GM19240 (cell line): ENCODE data around the gene TSPAN18.

Experiments
- DNase-seq: peaks from one replicate; pipeline ENCODE4 v3.0.0; 2011; ENCODE audit warnings: low spot score; ENCODE audit not compliant: insufficient read length

The TSPAN18 gene

DNA sequence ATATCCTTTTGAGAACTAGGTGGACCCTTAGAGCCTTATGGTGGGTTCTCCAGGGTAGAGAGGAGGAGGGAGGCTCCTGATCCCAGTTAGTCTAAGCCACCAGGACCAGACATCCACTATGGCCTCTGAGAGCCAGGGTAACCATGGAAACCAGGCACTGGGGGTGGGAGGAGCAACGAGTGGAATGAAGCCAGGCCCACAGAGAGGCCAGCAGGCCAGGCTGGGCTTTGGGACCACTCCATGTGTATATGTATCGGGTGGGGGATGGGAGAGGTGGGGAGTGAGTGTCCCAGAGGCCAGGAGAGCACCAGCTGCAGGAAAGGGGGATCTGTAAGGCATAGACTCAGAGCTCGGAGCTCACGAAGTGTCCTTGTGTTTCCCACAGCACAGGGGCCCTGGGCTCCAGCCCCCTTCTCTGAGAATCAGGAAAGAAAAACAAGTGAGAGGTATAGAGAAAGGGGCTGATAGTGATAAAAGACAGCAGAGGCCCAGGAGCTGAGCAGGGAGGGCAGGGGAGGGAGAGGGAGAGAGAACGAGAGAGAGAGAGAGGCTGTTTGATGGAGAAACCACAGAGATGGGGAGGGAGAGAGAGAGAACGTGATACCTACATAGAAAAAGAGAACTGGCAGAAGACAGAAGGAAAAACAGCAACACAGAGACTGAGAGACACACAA lies 15.5 kb upstream of the TSPAN18 start:
- DNase-seq = no peak

DNA sequence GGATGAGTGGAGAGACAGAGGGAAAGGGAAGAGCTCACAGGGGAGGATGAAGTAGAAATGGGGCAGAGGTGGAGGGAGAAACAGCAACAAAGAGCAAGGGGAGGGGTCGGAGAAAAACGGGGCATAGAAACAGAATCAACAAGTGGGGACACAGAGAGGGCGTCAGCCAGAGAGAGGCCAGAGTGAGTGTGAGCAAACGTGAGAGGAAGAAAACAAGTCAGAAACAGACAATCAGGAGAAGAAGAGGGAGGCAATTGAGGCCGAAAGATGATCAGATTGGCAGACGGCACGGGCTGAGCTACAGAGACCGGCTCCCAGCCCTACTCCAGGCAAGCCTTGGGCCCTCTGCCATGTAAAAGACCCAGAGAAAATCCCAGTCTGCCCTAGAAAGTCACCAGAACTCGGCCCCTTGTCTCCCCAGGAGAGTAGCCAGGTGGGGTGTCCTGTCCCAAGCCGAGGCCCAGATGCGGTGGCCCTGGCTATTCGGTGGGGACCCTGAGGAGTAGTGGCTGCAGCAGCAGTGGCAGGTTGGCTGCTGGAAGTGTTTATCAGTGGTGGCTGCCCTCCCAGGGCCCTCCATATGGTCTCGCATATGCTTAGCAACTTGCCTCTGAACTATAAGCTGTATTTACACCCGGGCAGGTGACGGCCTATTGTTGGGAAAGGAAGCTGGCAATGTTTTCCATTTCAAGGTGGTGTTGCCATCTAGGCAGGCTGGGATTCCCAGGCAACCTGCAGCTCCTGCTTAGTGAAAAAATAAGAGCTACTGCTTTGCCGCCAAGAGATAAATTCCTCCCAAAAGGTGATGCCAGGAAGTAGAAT lies 14.8 kb upstream of the TSPAN18 start:
- no peak for DNase-seq

DNA sequence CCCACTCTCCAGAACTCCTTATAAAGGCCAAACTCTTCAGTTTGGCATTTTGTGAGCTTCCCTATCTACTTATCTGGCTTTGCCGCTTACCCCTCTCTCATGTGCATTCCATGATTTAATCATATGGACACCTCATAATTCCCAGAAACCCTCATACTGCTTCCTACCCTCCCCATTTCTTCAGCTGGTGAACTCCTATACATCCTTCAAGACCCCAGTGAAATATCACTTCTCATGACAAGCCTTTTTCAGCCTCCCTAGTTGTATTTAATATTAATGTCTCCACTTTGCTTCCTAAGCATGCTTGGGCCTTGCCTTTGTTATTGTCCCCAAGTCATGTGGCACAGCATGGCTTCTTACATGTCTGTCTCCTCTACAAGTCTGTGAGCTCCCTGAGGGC lies 13.7 kb upstream of the TSPAN18 start:
- no peak for DNase-seq

DNA sequence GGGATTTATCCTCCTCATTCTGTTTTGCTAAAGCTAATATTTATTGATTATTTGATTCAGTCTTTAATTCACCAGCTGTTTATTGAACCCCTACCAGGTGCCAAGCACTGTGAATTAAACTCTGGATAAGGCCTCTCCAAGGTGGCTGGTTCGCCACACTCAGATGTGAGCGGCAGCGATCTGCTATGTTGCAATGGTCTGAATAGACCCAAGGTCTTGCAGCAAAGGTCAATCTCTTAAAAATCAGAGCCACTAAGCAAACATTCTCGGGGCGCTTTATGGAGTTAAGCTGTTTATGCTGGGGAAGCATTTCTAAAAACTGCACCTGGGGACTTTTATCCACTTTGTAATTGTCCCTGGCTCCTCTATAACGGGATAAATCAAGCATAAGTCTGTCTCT lies 10.5 kb upstream of the TSPAN18 start:
- DNase-seq = no peak

DNA sequence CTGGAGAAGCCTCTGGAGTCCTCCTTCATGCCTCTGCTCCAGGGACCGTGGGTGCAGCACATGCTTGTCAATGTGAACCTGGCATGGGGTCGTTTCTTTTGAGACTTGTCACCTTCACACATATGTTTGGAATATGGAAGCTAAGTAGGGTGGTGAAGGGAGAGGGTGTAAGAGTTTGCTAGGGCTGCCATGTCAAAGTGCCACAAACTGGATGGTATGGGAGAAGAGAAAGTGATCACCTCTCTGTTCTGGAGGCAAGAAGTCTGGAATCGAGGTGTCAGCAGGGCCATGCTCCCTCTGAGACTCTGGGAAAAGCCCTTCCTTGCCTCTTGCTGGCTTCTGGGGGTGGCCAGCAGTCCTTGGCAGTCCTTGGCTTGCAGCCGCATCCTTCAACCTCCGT lies 8.7 kb upstream of the TSPAN18 start:
- DNase-seq = no peak

DNA sequence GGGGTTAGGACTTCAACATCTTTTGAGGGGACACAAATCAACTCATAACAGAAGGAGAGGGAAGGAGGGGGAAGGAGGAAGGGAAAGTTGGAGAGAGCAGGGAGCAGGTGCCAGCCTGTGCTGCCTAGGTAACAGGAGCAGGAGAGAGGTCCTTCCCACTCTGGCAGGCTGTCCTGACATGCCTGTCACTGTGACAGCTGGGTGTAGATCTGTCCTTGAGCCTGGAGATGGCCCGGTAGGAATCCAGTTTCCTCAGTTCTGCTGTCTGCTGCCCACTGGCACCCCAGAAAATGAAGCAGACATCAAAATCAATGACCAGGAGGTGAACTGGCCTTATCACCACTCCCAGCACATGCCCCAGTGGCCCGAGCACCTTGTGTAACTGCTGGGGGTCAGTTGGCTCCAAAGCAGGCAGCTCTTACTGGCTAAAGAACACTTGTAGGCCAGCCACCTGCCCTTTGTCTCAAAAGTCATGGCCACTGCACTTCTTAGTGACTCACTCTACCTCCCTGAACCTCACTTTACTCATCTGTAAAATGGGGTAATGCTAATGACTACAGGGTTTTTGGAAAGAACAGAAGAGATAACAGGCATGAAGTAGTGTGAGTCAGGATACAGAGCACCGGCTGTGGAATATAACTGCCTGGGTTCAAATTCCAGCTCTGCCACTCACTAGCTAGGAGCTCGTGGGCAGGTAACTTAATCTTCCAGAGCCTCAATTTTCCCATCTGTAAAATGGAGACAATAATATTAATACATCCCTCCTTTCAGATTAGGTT lies 8.0 kb upstream of the TSPAN18 start:
- no peak for DNase-seq

DNA sequence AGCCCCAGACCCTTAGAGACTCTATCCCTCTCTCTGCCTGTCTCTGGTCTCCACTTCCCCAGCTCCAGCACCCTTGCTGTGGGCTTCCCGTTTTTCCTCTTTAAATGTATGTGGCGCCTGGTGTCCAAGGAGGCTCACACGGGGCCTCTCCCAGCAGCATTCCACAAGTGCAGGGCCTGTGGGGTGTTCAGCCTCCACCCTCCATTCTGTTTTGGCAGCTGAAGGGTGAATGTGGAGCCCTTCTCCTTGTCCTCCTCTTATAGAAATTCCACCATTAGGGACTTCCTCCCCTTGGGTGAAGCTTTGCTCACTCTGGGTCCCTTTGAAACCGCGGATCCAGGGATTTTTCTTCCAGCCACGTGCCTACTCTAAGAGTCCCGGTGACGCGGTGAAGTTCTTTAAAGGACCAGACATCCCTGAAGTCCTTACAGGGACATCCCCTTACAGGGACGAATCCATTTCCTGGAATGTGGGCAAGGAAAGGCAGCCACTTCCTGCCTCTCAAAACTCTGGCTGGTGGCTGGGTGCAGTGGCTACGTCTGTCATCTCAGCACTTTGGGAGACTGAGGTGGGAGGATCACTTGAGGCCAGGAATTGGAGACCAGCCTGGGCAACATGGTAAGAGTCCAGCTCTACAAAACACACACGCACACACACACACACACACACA lies 1.6 kb upstream of the TSPAN18 start:
- DNase-seq = no peak

DNA sequence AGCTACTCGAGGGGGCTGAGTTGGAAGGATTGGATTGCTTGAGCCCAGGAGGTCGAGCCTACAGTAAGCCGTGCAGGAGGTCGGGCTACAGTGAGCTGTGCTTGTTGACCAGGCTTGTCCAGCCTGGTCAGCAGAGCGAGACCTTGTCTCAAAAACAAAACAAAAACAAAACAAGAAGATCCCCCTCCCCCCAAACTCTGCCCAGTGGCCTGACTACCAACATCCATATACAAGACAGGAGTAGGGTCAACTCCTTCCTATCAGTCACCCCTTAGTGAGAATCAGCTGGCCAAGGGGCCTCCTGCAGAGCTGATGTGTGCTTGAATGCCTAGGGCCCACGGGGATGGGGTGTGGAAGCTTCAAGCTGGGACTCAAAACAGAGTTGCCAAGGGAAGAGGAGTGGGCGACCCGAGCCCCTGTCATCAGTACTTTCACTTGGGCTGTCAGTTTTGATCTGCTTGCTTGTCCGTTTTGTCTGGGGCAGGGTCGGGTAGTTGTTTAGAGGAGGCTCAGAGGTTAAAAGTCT lies 942 bp upstream of the TSPAN18 start:
- DNase-seq = no peak

DNA sequence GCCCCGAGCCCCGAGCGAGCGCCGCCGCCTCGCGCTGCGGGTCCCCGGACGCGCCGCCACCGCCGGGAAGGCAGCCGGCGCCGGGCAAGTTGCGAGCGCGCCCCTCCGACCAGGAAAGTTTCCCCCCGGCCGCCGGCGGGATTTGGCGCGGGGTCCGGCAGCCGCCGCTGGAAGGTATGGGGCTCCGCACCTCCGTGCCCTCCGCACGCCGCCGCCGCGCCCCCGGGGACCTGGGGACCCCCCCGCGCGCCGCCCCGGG lies 281 bp downstream of the TSPAN18 start:
- no peak for DNase-seq

DNA sequence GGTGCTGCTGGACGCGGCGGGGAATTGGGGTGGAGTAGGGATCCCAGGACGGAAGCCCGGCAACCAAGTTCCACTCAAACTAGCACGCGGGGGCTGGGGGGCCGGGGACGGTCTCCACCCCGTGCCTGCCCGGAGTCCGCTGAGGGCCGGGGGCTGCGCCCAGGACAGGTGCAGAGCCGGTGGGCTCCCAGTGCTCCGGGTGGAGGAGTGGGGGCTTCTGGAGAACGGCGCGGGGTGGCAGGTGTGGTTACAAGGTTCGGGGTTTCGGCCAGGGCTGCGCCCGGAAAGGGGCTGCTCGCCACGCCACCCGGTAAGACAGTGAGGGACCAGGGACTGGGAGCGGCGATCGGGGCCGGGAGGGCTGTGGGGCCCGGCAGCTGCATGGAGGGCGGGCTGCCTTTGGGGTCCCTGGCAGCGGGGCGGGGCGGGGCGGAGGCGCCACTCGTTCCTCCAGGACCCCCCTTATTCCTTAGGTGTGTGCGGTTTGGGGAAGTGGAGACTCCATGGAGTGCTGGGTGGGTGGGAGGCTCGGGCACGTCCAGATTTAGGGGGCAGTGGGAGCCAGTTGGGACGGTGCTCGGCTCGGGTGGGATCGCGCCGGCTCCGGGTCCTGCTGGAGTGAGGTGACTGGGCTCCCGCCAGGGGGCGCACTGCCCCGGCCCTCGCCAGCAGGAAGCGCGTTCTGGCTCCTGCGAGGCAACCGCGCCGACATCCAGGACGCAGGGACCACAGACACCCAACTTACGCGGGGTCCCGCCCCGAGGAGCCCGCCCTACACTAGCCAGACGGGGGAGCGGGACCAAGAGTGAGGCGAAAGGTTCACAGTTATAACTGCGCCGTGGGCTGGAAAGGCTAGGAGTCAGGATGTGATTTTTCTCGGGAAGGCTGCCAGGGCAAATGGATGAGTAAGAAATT lies 868 bp downstream of the TSPAN18 start:
- DNase-seq = peak; percentile 95

DNA sequence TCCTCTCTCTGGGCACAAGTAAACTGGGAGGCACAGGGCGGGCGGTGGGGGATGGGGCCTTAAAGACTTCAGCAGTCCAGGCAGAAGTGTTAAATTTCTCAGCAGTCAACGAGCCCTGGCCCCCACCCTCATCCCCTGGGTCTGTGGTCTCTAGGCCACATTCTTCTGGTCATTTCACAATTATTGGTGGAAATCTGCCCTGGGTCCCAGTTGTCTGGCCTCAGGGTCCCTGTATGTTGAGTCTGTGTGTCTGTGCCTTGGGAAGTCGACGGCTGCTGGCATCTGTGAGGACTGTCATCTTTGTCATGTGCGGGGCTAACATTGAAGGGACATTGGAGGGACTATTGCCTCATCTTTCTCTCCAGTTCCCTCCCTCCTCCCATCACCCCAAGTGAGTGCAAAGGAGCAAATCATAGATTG lies 1.7 kb downstream of the TSPAN18 start:
- no peak for DNase-seq

DNA sequence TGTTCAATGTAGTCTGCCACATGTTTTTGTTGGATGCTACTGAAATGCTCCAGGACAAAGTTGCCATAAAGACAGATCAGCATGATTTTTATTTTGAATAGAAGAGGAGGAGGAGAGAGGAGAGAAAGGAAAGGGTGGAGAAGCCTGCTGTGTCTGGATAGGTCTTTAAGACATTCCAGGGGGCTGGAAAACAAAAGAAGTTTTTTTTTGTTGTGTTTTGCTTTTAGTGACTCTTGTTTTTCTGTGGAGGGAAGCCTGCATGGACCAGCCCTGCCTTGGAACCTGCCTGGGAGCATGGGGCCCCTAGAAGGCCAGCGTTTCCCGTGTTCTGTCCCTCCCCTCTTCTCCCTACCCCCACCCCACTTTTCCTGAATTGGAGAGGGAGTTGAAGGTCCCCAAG lies 2.3 kb downstream of the TSPAN18 start:
- DNase-seq = no peak

DNA sequence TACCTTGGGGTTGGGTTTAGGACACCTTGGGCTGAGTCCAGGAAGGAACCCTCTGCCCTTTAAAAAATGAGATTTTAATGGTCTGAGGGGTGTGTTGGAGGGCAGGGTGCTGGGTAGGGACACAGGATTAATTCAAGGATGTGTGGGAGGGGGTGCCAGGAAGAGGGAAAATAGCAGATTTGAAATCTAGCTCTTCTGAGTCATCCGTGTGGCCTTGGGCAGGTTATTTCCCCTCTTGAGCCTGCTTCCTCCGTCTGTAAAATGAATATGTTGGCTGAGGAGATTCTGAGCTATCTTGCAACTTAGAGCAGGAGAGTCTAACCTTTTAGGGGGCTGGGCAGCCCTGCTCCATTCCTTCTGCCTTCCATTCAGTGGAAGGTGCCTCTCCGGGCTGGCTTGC lies 3.0 kb downstream of the TSPAN18 start:
- no peak for DNase-seq

DNA sequence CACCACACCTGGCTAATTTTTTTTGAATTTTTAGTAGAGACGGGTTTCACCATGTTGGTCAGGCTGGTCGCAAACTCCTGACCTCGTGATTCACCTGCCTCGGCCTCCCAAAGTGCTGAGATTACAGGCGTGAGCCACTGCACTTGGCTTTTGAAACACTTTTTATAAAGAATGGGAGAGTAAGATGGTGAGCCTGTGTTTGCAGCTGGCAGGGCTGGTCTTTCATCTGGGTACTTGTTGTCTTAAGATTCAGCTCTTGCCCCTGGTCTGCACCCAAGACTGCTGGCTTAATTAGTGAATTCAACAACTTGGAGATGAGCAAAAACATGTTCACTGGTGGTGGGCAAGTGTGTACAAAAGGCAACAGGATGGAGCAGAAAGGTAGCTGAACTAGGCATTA lies 4.0 kb downstream of the TSPAN18 start:
- DNase-seq = no peak

DNA sequence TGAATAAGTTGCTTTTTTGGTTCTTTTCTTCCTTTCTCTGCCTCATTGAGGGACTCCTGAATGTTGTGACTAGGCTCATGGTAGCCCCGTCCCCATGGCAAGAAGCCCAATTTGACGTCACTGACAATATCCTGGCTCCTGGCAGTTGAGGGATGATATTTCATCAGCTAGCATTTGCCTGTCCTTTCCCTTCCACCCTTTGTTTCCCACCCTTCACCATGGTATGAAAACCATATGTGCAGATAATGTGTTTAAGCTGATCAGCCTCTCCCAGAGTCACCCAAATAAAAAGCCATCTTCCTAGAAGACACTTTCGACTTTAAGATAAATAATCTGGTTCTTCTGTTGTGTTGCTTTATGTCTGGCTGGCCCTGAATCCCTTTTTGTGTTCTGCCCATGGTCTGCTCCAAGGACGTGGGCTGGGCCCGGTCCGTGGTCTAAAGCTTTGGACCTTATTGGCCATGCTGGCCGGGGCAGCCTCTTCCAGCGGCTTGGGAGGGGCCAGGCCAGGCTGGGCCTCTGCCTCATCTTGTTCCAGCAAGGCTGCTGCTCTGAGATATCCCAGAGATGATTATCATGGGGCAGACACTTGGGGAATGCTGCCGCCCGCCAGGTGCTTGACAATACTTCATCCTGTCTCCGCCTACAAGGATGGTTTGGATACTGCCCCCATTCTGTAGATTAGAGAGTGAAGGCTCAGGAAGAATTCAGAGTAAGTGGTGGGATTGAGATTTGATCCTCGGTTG lies 5.1 kb downstream of the TSPAN18 start:
- DNase-seq = no peak

DNA sequence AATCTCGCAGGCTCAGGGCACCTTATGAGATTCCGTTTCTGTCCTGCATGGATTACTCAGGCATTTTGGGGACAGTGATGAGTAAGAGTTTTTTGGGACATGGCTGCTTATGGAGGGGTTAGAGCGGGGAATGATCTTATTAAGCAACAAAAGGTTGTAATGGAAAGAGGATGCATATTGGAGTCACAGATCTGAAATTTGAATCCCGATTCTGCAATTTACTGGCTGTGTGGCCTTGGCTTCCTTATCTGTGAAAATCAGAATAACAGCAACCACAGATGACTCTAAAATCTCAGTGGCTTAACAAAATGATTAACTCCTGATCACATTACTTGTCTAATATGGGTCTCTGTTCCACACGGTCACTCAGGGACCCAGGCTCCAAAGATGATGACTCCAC lies 5.8 kb downstream of the TSPAN18 start:
- DNase-seq = no peak

DNA sequence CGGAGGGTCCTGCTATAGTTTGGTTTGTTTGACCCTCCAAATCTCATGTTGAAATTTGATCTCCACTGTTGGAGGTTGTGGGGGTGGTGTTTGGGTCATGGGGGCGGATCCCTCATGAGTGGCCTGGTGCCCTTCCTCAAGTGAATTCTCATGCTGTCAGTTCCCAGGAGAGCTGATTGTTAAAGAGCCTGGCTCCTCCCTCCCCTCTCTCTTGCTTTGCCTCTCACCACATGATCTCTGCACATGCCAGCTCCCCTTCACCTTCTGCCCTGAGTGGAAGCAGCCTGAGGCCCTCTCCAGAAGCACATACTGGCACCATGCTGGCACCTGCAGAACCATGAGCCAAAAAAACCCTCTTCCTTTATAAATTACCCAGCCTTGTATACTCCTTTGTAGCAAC lies 7.1 kb downstream of the TSPAN18 start:
- DNase-seq = no peak

DNA sequence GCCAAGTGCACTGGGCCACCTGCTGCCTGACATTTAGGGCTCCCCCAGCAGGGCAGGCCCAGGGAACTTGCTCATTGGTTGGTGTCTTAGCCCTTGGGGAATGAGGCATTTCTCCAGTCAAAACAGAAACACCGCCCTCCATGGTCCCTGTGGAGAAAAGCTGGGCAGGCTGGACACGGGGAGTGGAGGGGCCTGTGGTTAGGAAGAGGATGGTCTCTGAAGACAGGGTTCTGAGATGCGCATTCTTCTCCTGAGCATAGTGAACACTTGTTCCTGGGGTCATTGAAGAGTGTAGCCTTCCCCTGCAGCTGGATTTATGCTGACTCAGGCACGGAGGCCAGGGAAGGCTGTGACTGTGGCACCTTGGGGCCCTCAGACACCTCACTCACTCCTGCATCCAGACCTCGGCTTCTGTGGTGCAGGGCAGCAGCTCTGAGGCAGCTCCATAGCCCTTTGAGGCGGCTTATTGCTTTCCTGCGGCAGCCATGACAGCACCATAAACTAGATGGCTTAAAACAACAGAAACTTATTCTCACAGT lies 8.2 kb downstream of the TSPAN18 start:
- DNase-seq = no peak

DNA sequence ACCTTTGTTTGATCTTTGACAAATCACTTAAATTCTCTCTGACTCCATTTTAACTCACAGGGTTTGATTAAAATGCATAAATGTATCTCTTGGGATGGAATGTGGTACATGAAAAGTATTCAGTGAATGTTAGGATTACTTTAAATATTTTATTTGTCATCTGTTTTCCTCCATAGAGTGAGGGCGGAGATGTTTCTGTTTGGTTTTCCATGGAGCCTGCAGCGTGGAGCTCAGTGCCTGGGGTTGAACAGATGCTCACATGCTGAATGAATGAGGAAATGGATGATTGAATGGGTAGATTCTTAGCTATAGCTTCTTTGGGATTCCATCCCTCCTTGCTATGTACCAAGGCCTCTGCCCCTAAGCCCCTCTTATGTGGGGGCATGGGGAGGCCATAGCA lies 10.0 kb downstream of the TSPAN18 start:
- DNase-seq = no peak
